Activated naive CD4-positive, alpha-beta T cell treated with anti-CD3 and anti-CD28 coated beads, Interleukin-2, amount 50 U/mL, for 16 hours (primary cell): ENCODE measurements around the gene GRIN1.

Source experiments
- DNase-seq: peaks from one replicate; pipeline ENCODE4 v3.0.0-alpha.2; 2020

Gene GRIN1

DNA sequence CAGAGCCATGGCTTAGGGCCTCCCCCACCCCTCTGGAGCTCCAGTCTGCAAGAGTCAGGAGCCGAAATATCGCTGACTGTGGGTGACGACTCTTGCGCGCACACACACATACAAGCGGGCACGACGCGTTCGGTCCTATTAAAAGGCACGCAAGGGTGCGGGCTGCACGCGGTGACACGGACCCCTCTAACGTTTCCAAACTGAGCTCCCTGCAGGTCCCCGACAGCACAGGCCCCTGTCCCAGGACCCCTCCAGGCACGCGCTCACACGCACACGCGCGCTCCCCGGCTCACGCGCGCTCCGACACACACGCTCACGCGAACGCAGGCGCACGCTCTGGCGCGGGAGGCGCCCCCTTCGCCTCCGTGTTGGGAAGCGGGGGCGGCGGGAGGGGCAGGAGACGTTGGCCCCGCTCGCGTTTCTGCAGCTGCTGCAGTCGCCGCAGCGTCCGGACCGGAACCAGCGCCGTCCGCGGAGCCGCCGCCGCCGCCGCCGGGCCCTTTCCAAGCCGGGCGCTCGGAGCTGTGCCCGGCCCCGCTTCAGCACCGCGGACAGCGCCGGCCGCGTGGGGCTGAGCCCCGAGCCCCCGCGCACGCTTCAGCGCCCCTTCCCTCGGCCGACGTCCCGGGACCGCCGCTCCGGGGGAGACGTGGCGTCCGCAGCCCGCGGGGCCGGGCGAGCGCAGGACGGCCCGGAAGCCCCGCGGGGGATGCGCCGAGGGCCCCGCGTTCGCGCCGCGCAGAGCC lies at the start of gene GRIN1:
Gene GRIN1 (plus strand): TSS at position 433 of the 746 bp plus-strand sequence. CDS start 333 bp downstream, outside the sequence.
- peak; percentile 43 for DNase-seq

DNA sequence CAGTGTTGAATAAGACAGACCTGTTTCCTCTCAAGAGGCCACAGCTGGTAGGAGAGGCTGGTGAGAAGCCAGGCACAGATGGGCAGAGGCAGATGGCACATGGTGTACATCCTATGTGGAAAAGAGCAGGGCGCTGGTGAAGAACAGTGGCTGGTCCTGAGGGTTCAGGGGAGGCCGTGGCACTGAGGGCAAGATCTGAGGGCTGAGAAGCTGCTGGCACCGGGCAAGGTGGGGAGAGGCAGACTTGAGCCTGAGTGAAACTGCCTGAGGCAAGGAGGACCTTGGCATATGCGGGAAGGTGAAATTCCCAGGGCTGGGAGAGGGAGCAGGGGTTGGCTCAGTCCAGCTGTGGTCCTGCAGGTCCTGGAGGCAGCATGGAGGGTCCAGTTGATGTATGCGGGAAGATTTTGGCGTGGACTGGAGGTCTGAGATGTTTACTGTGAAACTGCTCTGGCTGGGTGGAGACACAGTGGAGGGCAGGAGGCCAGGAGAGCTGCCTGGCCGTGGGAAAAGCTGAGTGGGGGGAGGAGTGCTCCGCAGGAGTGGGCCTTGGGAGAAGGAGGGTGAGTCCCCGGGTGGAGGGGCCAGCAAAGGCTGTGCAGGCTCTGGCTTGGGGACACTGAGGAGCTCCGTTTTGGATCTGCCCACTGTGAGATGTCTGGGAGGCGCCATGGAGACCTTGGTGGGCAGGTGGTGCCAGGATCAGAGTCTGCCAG lies 49.6 kb upstream of the GRIN1 start:
- DNase-seq, result peak; percentile 5

DNA sequence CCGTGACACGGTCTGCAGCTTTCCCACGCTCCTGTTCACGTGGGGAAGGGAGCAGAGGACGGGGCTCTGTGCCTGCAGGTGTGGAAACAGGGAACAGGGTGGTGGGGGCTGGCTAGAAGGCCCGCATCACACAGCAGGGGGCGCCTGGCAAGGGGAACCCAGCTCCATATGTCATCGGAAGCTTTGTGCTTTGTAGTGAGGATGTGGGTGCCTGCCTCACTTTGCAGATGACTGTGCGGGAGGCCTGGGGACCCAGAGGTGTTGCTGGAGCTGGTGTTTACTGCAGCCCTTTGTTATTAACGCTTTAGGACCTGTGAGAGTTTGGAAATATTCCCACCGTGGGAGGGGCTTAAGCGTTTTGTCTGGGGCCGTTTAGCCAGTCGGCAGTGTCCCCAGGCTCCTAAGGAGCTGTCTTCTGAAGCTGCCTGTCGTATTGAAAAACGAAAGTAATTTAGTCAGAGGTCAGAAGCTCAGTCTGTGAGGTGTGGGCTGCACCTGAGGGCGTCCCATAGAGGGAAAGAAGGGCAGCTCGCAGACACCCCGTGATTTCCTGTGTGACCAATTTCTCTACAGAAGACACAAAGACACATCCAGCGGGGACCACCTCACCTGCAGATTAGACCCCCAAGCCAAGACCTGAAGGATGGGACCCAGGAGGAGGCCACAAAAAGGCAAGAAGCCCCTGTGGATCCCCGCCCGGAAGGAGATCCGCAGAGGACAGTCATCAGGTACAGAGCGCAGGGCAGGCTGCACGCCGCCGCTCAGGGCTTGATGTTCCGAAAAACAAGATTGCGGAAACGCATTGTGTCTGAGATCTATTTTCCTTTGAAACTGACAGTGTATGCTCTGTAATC lies 43.1 kb upstream of the GRIN1 start:
- DNase-seq, result peak; percentile 87

DNA sequence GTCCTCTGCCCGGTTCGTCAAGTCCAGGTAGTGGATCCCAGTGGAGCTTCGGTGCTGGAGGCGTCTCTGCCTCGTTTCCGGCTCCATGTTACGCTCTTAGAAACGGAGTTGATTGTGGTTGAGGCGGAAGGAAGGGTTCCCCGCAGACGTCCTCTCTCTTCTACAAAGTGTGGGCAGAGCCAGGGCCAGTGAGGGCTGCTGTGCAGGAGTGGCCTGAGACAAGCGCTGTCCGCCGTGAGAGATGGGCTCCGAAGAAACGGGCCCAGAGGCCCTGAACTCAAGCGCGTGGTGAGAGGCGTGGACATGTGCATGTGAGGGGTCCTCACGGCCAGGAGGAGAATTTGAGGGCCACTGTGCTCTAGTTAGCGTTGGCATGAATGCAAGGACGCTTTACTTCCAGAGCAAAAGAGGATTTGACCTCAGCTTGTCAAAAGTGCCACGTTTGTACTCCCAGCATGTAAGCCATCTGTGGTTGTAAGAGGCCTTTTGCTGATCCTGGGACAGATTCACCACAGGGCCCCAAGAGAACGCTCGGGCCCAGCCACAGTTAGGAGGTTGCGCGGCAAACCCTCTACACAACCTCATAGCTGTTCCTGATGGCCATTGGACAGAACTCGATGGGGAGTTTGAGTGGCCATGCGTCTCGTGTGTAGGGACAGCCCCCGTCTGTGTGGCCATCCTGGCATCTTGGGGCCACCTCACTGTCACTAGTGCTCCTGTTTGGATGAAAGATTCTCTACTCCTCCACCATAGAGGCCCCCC lies 42.0 kb upstream of the GRIN1 start:
- DNase-seq, result no peak

DNA sequence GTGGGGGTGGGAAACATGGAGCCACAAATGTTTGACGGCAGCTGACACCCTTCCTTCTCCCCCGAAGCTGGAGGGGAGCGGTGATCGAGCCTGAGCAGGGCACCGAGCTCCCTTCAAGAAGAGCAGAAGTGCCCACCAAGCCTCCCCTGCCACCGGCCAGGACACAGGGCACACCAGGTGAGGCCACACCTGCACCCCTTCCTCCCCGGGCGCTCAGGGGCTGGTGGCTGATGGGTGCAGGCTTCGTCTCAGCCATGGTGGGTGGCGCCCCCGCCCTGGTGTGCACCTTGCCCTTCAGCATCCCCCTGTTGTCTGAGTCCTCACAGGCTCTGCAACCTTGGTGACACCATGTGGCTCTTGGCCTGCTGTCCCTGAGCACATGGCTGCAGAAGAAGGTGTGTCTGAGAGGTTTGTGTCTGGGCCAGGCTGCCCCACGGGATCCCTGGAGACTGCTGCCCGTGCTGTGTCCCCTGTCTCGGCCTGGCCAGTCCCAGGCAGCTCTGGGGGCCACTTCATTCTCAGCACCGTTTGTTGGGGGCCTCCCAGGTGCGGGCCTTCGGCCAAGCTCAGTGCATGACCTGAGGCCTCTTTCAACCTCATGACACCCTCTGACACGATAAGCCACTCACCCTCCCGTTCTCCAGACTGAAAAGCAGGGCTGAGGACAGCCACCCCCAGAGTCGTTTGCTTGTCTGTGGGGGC lies 41.0 kb upstream of the GRIN1 start:
- DNase-seq, result no peak

DNA sequence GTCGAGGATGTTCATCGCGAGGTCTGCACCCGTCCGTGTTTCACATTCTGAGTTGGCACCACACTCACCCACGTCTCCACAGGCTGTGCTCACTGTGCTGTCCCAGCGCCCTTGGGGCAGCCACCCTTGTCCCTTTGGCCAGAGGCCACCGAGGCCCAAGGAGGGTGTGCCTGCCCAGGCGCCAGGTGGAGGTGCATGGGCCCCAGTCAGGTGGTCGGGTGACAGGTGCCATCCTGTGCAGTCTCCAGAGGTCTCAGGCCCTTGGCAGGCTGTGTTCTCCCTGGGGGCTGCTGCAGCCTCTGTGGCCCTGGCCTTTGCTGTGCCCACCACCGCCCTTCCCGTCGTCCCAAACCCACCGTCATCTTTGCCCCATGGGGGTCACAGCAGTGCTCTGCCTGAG lies 39.7 kb upstream of the GRIN1 start:
- DNase-seq, result no peak

DNA sequence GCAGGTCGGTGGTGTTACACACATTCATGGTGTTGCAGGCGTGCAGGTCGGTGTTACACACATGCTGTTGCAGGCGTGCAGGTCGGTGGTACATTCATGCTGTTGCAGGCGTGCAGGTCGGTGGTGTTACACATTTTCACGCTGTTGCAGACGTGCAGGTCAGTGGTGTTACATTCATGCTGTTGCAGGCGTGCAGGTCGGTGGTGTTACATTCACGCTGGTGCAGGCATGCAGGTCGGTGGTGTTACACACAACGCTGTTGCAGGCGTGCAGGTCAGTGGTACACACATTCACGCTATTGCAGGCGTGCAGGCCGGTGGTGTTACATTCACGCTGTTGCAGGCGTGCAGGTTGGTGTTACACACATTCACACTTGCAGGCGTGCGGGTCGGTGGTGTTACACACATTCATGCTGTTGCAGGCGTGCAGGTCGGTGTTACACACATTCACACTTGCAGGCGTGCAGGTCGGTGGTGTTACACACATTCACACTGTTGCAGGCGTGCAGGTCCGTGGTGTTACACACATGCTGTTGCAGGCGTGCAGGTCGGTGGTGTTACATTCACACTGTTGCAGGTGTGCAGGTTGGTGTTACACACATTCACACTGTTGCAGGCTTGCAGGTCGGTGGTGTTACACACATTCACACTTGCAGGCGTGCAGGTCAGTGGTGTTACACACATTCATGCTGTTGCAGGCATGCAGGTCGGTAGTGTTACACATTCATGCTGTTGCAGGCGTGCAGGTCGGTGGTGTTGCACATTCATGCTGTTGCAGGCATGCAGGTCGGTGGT lies 35.6 kb upstream of the GRIN1 start:
- DNase-seq, result no peak

DNA sequence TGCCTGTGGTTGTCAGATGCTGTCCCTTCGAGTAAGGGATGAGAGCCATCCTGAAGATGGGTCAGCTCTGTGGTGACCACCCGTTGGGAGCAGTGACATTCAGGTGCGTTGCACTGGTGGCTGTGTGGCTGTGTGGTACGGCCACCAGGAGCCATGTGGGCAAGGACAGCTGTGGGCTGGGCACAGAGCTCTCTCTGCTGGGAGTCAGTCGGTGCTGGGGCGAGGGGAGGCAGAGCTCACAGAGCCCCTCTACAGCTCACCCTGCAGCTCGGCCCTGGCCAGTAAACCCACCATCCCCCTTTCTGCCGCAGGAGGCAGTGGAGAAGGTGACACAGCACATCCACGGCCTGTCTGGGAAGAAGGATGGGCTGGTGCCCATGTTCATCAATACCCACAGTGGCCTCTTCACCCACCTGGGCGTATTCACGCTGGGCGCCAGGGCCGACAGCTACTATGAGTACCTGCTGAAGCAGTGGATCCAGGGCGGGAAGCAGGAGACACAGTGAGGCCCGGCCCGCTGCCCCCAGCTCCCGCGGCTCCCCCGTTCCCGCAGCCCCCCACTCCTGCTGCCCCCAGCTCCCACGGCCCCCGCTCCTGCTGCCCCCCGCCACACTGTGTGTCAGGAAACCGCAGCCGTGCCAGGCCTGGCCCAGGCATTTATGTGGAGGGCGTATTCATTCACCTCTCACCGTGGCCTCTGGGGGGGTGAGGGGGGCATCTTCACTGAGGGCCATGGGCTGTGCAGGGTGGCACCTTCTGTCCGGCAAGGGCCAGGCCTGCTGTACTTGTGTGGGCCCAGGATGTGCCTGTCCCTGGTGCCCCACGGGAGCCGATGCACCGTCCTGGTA lies 32.9 kb upstream of the GRIN1 start:
- DNase-seq, result no peak

DNA sequence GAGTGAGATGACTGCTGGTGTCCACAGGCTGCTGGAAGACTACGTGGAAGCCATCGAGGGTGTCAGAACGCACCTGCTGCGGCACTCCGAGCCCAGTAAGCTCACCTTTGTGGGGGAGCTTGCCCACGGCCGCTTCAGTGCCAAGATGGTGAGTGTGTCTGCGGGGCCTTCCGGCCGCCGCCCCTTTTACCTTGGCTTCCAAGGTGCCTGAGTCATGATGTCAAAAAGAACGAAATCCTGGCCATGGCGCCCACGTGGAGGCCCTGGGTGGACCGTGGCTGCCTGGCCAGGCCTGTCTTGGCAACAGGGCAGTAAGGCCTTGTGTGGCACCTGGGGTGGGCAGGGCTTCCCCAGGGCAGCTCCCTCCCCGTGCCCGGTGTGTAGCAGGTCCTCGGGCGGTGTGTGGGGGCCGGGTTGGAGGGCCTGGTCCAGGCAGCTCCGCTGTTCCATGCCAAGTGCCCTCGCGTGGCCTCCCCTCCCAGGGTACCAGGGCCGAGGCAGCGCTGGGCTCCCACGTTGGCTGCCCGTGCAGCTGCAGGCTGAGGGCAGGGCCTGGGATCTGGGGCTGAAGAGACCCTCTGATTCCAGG lies 32.2 kb upstream of the GRIN1 start:
- no peak for DNase-seq

DNA sequence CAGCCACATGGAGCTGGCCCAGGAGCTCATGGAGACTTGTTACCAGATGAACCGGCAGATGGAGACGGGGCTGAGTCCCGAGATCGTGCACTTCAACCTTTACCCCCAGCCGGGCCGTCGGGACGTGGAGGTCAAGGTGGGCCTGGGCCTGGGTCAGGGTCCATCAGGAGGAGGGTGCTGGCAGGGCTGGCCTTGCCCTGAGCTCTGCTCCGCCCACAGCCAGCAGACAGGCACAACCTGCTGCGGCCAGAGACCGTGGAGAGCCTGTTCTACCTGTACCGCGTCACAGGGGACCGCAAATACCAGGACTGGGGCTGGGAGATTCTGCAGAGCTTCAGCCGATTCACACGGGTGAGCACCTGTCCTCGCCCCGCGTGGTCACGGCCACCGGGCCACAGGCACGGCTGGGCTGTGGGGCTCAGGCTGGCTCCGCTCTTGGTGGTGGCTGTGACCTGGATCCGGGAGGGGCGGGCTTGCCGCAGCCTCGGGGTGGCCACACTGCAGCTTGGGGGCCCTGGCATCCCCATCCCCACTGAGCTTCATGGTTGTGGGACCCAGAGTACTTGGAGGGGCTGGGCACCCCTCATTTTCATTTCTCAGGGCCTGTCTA lies 31.5 kb upstream of the GRIN1 start:
- DNase-seq, result no peak

DNA sequence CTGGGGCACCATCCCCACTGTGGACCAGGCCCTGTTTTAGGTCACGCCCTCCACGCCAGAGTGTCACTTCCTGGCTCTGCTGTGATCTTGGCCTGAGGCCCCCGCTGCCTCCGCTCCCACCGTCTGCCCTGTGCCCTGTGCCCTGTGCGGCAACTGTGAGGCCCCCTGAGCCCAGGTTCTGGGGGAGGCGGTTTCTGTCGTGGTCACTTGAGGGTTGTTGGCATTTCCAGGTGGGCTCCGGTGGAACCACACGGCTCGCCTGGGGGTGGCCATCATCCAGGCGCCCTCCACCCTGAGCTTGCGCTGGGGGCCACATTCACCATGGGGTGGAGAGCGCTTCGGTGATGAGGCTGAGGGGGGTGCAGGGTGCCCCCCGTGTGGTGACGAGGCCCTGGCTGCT lies 31.0 kb upstream of the GRIN1 start:
- no peak for DNase-seq

DNA sequence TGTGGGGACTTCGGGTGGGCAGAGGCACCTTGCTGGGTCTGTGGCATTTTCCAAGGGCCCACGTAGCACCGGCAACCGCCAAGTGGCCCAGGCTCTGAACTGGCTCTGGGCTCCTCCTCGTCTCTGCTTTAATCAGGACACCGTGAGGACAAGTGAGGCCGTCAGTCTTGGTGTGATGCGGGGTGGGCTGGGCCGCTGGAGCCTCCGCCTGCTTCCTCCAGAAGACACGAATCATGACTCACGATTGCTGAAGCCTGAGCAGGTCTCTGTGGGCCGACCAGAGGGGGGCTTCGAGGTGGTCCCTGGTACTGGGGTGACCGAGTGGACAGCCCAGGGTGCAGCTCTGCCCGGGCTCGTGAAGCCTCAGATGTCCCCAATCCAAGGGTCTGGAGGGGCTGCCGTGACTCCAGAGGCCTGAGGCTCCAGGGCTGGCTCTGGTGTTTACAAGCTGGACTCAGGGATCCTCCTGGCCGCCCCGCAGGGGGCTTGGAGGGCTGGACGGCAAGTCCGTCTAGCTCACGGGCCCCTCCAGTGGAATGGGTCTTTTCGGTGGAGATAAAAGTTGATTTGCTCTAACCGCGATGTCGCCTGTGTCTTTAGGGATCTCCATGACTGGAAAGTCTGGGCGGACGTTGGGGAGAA lies 30.2 kb upstream of the GRIN1 start:
- no peak for DNase-seq

DNA sequence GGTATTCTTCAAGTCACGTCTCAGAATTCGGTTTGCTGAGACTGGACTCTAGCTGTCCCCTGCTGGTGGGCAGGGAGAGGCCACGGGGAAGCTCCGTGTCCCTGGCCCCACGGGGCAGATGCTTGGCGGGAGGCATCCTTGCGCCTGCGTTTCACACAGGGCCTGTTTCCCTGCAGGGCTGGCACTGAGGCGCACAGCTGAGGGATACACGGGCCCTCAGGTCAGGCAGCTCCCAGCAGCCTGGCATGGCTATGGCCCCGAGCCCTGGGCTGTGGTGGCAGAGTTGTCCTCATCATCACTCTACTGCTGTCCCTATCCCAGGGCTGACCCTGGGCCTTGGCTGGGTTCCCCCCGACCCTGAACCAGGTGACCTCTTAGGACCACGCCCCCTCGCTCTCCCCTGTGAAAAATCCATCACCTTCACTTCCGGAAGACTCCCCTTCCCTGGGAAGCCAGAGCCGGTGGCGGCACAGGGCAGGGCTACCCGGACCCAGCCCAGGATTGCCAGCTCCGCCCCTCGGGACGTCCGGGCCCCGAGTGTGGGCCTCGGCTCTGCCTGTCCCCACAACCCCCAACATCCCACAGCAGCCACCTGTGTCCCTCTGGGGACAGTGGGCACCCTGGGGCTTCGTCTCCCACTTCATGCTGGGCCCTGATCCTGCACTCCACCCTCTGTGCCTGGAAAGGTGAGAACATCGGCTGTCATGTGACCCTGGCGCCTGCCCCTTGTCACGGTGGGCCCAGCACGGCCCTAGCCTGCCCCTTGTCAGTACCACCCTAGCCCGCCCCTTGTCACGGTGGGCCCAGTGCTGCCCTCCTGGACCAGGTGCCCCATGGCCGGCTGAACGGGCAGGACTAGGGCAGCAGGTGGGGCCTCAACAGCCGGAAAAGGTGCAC lies 29.5 kb upstream of the GRIN1 start:
- no peak for DNase-seq

DNA sequence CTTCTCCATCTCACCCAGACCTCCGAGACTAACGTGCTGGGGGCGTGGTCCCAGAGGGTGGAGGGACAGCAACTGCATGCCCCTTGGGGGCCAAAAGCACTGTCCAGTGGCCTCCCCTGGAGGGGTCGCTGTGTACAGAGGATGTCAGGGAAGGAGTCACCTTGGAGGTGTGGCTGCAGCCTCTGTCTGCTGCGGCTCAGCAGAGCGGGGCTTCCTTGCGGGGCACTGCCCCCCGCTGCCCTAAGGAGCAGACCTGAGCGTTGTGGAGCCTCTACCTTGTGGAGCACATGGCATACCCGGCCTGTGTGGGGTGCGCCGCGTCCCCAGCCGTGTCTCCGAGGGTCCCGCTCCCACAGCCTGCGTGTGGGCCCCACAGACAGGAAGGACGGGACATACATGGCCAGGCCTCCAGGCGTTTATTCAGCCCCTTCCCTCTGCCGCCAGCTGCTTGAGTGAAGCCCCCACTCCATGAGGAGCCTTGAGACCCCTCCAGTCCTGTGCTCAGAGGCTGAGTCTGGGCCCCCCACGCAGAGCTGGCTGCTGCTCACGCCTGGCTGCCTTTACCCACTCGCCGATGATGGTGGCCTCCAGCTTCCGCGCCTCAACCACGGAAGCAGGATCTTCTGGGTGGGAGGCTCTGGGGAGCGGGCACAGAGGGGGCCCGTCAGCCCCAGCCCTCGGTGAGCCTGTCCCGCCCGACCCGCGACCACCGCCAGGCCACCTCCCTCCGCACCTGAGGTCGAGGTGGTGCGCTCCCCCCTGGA lies 28.6 kb upstream of the GRIN1 start:
- DNase-seq, result no peak

DNA sequence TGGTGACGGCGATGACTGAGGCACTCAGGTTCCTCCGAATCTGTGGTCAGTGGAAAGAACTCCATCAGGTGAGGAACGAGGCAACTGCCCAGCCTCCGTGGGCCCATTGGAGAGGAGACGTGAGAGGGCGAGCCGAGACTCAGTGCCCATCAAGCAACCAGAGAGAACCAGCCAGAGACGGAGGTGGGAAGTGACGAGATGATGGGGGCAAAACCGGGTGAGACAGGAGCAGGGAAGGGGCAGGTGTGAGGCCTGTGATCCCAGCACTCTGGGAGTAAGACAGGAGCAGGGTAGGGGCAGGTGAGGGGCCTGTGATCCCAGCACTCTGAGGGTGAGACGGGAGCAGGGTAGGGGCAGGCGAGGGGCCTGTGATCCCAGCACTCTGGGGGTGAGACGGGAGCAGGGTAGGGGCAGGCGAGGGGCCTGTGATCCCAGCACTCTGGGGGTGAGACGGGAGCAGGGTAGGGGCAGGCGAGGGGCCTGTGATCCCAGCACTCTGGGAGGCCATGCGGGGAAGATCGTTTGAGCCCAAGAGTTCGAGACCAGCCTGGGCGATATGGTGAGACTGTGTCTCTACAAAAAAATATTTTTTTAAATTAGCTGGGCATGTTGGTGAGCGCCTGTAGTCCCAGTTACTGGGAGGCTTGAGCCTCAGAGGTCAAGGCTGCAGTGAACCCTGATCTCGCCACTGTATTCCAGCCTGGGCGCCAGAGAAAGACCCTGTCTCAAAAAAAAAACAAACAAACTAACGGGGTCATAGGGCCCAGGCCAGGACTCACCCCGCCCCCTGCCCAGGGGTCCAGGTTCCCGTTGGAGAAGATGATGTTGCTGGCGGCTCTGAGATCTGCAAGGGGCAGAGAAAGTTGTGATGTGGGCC lies 27.8 kb upstream of the GRIN1 start:
- no peak for DNase-seq
